Transverse colon (tissue), 4 donors: ENCODE data around the gene MYO5B. TPM values are rescaled to one million over a fixed set of nuclear protein-coding genes. Genes with fewer than 3 reads are reported as not detected.

Experiments used
- DNase-seq: peaks from one replicate; pipeline ENCODE4 v3.0.0-alpha.2; 2019
- H3K27ac ChIP-seq, 4 donors: fragments of 200-600 bp; sonication (generic); 2 replicates each; pipeline ENCODE4 v1.5.1; 2016 to 2018; ENCODE audit warnings: inconsistent platforms in 4 of 4
- H3K27me3 ChIP-seq: fragments of 200-600 bp; sonication (generic); 2 replicates; pipeline ENCODE4 v1.5.1; 2017; ENCODE audit warnings: inconsistent platforms
- H3K36me3 ChIP-seq, 4 donors: fragments of 200-600 bp; sonication (generic); 2 replicates each; pipeline ENCODE4 v1.5.1; 2017 to 2019; ENCODE audit warnings: inconsistent platforms in 4 of 4
- H3K4me1 ChIP-seq, 4 donors: fragments of 200-600 bp; sonication (generic); 2 replicates each; pipeline ENCODE4 v1.5.1; 2017 to 2020; ENCODE audit warnings: inconsistent platforms in 4 of 4
- H3K4me3 ChIP-seq, 4 donors: fragments of 200-600 bp; sonication (generic); 1 replicate in 1 of 4; 2 replicates in 3 of 4; pipeline versions ENCODE4 v1.5.1 to v1.6.1; 2017 to 2019; ENCODE audit warnings: inconsistent platforms in 4 of 4
- H3K9me3 ChIP-seq, 2 donors: fragments of 200-600 bp; sonication (generic); 2 replicates each; pipeline ENCODE4 v1.5.1; 2017 to 2019; ENCODE audit warnings: inconsistent platforms in 2 of 2
- EP300 ChIP-seq: sonication (generic); formaldehyde crosslinking; IDR thresholded peaks from one replicate; pipeline ENCODE4 v1.6.1; 2017; ENCODE audit warnings: antibody characterized with exemption, low read depth
- POLR2A ChIP-seq: fragments of 450-650 bp; IDR thresholded peaks from one replicate; pipeline ENCODE4 v1.6.1; 2016; ENCODE audit warnings: antibody characterized with exemption, mild to moderate bottlenecking, moderate library complexity
- POLR2AphosphoS5 ChIP-seq, 3 donors: sonication (generic); formaldehyde crosslinking; IDR thresholded peaks; one replicate each; pipeline ENCODE4 v1.6.1; 2016; ENCODE audit warnings: antibody characterized with exemption in 3 of 3
- WGBS, 2 donors: methylation state at CpG; one replicate each; pipeline ENCODE4 v1.1.5; 2018; ENCODE audit warnings: low coverage in 1 of 2; 5-methylcytosine and 5-hydroxymethylcytosine counted together
- in situ Hi-C, 4 donors: fragments of 200-750 bp; cut with MboI; loops; one replicate each; pipeline versions ENCODE4 v1.15.0 to v1.15.1; 2017; ENCODE audit warnings: low sequenced_read_pairs in 3 of 4, low pct_ligation_motif_present in 1 of 4, low pct_unique_long_range_greater_than_20kb in 1 of 4
- intact Hi-C: fragments of 100-400 bp; cut with DNase I; formaldehyde crosslinking; loops from one replicate; pipeline ENCODE4 v1.15.1; 2023; ENCODE audit warnings: low total_unique reads
- total RNA-seq, 4 donors: library from RNA; depleted of rRNA; stranded (reverse); fragments of >200 nt; gene quantifications; one replicate each; pipeline ENCODE4 v1.1.0, GENCODE V29; 2016
- TF ChIP-seq, protein P1 (sequence below), 5 experiments: fragments of 200-600 bp in 3 of 5; fragments of 450-650 bp in 2 of 5; sonication (generic) in 3 of 5; IDR thresholded peaks; 1 replicate in 2 of 5; 2 replicates in 3 of 5; pipeline ENCODE4 v1.5.1; 2016 to 2017; ENCODE audit warnings: antibody characterized with exemption in 5 of 5, inconsistent platforms in 3 of 5, mild to moderate bottlenecking in 2 of 5, moderate library complexity in 1 of 5

Gene MYO5B
- total RNA-seq, 4 donors from 2014 or later, result 96.7 to 144 (median 114) TPM

- no peak overlapping the region for H3K4me3 ChIP-seq
- H3K27ac ChIP-seq, result peak overlapping the region in 1 of 4 donors; percentile 47
- H3K27me3 ChIP-seq, result no peaks in the 10 kb centered on the region
- 86 to 88% methylated on average over 2 to 4 of the region's 4 CpGs for WGBS, 2 donors
- in situ Hi-C loops (loop anchor here in 3 of 4 donors (10.0 to 25.0 kb wide), 5 partner anchors 183 to 350 kb away; partner anchors contain the start of gene MYO5B (in 1 of the 3)), intact Hi-C loops (no loop called here)
- no peaks in the 10 kb centered on the region for H3K4me1 ChIP-seq
- no peaks in the 10 kb centered on the region for H3K36me3 ChIP-seq
- TF ChIP-seq POLR2AphosphoS5 (IDR thresholded peaks at IDR 0.05), result no peak
- TF ChIP-seq EP300, result no peak
- TF ChIP-seq, protein P1, sequence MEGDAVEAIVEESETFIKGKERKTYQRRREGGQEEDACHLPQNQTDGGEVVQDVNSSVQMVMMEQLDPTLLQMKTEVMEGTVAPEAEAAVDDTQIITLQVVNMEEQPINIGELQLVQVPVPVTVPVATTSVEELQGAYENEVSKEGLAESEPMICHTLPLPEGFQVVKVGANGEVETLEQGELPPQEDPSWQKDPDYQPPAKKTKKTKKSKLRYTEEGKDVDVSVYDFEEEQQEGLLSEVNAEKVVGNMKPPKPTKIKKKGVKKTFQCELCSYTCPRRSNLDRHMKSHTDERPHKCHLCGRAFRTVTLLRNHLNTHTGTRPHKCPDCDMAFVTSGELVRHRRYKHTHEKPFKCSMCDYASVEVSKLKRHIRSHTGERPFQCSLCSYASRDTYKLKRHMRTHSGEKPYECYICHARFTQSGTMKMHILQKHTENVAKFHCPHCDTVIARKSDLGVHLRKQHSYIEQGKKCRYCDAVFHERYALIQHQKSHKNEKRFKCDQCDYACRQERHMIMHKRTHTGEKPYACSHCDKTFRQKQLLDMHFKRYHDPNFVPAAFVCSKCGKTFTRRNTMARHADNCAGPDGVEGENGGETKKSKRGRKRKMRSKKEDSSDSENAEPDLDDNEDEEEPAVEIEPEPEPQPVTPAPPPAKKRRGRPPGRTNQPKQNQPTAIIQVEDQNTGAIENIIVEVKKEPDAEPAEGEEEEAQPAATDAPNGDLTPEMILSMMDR (IDR thresholded peaks at IDR 0.05), result no peak
- no peak for TF ChIP-seq POLR2A
- H3K9me3 ChIP-seq, result no peaks in the 10 kb centered on the region
- no peak for DNase-seq
These were observed 183.0 kb downstream of the MYO5B start for GRCh38 chr18:50011813-50012435.

- in situ Hi-C loops, result loop anchor here in 3 of 4 donors (10.0 to 25.0 kb wide), 5 partner anchors 185 to 352 kb away; partner anchors contain the start of gene MYO5B (in 1 of the 3)
- no peak overlapping the region for H3K27ac ChIP-seq
- H3K27me3 ChIP-seq, result no peaks in the 10 kb centered on the region
- peak; percentile 71 for DNase-seq
- H3K4me1 ChIP-seq, result no peaks in the 10 kb centered on the region
- 83 to 90% methylated on average over 1 to 3 of the region's 3 CpGs for WGBS, 2 donors
- H3K36me3 ChIP-seq, result no peaks in the 10 kb centered on the region
- intact Hi-C loops, result no loop called here
- TF ChIP-seq, protein P1 (IDR thresholded peaks at IDR 0.05), result peak; percentile 43 to 83 (median 60)
- TF ChIP-seq EP300, result no peak
- TF ChIP-seq POLR2A, result no peak
- no peak for TF ChIP-seq POLR2AphosphoS5 (IDR thresholded peaks at IDR 0.05)
- H3K4me3 ChIP-seq, result no peak overlapping the region
- no peaks in the 10 kb centered on the region for H3K9me3 ChIP-seq
These were observed 185.1 kb downstream of the MYO5B start for GRCh38 chr18:50009773-50010335.

GRCh38 chr18:50008306-50008705, 186.6 kb downstream of the MYO5B start:
- intact Hi-C loops, result no loop called here
- in situ Hi-C loops, result loop anchor here in 2 of 4 donors (25.0 kb wide), 2 partner anchors 204 to 354 kb away; no protein-coding TSS in a partner anchor

More at GRCh38 chr18:50008306-50008705, 186.6 kb downstream of the MYO5B start:
- Histone ChIP-seq H3K27me3 (no peaks in the 10 kb centered on the region), H3K4me1 (no peaks in the 10 kb centered on the region), H3K9me3 (no peaks in the 10 kb centered on the region), H3K4me3 (no peak overlapping the region), H3K36me3 (no peaks in the 10 kb centered on the region), H3K27ac (no peak overlapping the region)
- TF ChIP-seq, protein P1 (IDR thresholded peaks at IDR 0.05), result no peak
- TF ChIP-seq POLR2AphosphoS5 (IDR thresholded peaks at IDR 0.05), result no peak
- no peak for TF ChIP-seq POLR2A
- TF ChIP-seq EP300, result no peak
- no peak for DNase-seq
- 60 to 84% methylated on average over 1 to 3 of the region's 3 CpGs for WGBS, 2 donors
